Loucy (cell line): Measurements from ENCODE around the gene DNMBP.

Experiments used
- H2AFZ ChIP-seq: fragments of 200-600 bp; sonication (generic); 2 replicates; pipeline ENCODE4 v1.6.0; 2016; ENCODE audit warnings: antibody characterized with exemption, mild to moderate bottlenecking, low read length, moderate library complexity
- H3F3A ChIP-seq: fragments of 200-600 bp; 2 replicates; pipeline ENCODE4 v1.6.0; 2016; ENCODE audit warnings: antibody characterized with exemption, low read depth, mild to moderate bottlenecking
- H3K27me3 ChIP-seq: fragments of 200-600 bp; sonication (generic); 2 replicates; pipeline ENCODE4 v1.6.1; 2014; ENCODE audit warnings: low read length, mild to moderate bottlenecking; ENCODE audit not compliant: insufficient read depth, poor library complexity, severe bottlenecking
- H3K36me3 ChIP-seq: fragments of 200-600 bp; sonication (generic); 2 replicates; pipeline ENCODE4 v1.6.1; 2016; ENCODE audit warnings: low read length; ENCODE audit not compliant: insufficient read depth
- H3K4me1 ChIP-seq: fragments of 200-600 bp; sonication (generic); 2 replicates; pipeline ENCODE4 v1.5.1; 2014; ENCODE audit warnings: low read length, mild to moderate bottlenecking; ENCODE audit not compliant: insufficient read depth, poor library complexity, severe bottlenecking
- H3K4me2 ChIP-seq: fragments of 200-600 bp; sonication (generic); 2 replicates; pipeline ENCODE4 v1.6.0; 2014; ENCODE audit warnings: antibody characterized with exemption, low read length, low read depth, mild to moderate bottlenecking; ENCODE audit not compliant: poor library complexity, severe bottlenecking
- H3K4me3 ChIP-seq: fragments of 200-600 bp; sonication (generic); 2 replicates; pipeline ENCODE4 v1.5.1; 2014; ENCODE audit warnings: low read length, mild to moderate bottlenecking, mixed read lengths; ENCODE audit not compliant: poor library complexity, severe bottlenecking
- H3K79me2 ChIP-seq: fragments of 200-600 bp; sonication (generic); 2 replicates; pipeline ENCODE4 v1.6.1; 2014; ENCODE audit warnings: low read length; ENCODE audit not compliant: insufficient read depth
- H3K9ac ChIP-seq: fragments of 200-600 bp; sonication (generic); 2 replicates; pipeline ENCODE4 v1.6.0; 2014; ENCODE audit warnings: mild to moderate bottlenecking, low read depth, low read length, moderate library complexity; ENCODE audit not compliant: poor library complexity, severe bottlenecking
- H3K9me2 ChIP-seq: fragments of 200-600 bp; sonication (generic); replicated peaks from 2 replicates; pipeline ENCODE4 v1.6.1; 2016; ENCODE audit warnings: low read depth, low read length, mixed read lengths
- H3K9me3 ChIP-seq: fragments of 200-600 bp; sonication (generic); 2 replicates; pipeline ENCODE4 v1.6.1; 2014; ENCODE audit warnings: mild to moderate bottlenecking, antibody characterized with exemption, low read length, low read depth; ENCODE audit not compliant: insufficient read depth
- H4K20me1 ChIP-seq: fragments of 200-600 bp; sonication (generic); 2 replicates; pipeline ENCODE4 v1.6.0; 2014; ENCODE audit warnings: antibody characterized with exemption, low read length, mild to moderate bottlenecking; ENCODE audit not compliant: insufficient read depth, poor library complexity, severe bottlenecking
- EZH2phosphoT487 ChIP-seq: fragments of 200-600 bp; IDR thresholded peaks from 2 replicates; pipeline ENCODE4 v1.6.1; 2018; ENCODE audit warnings: antibody characterized with exemption, mild to moderate bottlenecking, moderate library complexity, borderline replicate concordance
- TF ChIP-seq, protein P1 (sequence below): fragments of 200-600 bp; sonication (generic); conservative IDR thresholded peaks from 2 replicates; pipeline ENCODE4 v1.5.1; 2014; ENCODE audit warnings: mild to moderate bottlenecking, antibody characterized with exemption, low read length

Gene DNMBP

DNA sequence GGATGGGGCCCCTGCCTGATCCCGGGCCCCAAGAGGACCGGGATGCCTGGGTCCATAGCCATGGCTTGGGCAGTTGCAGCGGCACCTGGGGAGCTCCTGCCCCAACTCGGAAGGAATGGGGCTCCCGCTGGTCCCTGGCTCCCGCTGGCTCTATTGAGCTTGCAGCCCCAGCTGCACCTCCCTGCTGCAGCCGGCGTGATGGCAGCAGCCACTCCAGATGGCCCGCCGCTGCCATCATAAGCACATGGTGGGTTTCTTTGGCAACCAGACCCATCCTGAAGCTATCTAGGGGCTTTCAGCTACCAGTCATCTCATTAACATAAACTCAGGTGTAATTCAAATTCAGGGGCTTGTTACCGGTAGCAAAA, 11.1 kb upstream of the DNMBP start:
- H3F3A ChIP-seq = no peaks in the 10 kb centered on the region
- H3K36me3 ChIP-seq = no peaks in the 10 kb centered on the region
- no peak for TF ChIP-seq EZH2phosphoT487
- TF ChIP-seq, protein P1, sequence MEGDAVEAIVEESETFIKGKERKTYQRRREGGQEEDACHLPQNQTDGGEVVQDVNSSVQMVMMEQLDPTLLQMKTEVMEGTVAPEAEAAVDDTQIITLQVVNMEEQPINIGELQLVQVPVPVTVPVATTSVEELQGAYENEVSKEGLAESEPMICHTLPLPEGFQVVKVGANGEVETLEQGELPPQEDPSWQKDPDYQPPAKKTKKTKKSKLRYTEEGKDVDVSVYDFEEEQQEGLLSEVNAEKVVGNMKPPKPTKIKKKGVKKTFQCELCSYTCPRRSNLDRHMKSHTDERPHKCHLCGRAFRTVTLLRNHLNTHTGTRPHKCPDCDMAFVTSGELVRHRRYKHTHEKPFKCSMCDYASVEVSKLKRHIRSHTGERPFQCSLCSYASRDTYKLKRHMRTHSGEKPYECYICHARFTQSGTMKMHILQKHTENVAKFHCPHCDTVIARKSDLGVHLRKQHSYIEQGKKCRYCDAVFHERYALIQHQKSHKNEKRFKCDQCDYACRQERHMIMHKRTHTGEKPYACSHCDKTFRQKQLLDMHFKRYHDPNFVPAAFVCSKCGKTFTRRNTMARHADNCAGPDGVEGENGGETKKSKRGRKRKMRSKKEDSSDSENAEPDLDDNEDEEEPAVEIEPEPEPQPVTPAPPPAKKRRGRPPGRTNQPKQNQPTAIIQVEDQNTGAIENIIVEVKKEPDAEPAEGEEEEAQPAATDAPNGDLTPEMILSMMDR = no peak
- no peaks in the 10 kb centered on the region for H3K9me2 ChIP-seq
- no peaks in the 10 kb centered on the region for H4K20me1 ChIP-seq
- H3K4me1 ChIP-seq = peaks cover 2% of the 10 kb centered on the region
- H3K9ac ChIP-seq = no peak overlapping the region
- H3K4me3 ChIP-seq = no peak overlapping the region
- peak overlapping the region; percentile 36 for H2AFZ ChIP-seq
- no peak overlapping the region for H3K4me2 ChIP-seq
- no peaks in the 10 kb centered on the region for H3K79me2 ChIP-seq
- H3K27me3 ChIP-seq = no peaks in the 10 kb centered on the region
- no peaks in the 10 kb centered on the region for H3K9me3 ChIP-seq

GRCh38 chr10:100020142-100020885, 10.6 kb upstream of the DNMBP start:
- Histone ChIP-seq H3K4me2 (no peak overlapping the region), H3K27me3 (no peaks in the 10 kb centered on the region), H3K9me3 (no peaks in the 10 kb centered on the region), H3K36me3 (no peaks in the 10 kb centered on the region), H3K4me3 (no peak overlapping the region), H3K9ac (no peak overlapping the region), H3K4me1 (peaks cover 2% of the 10 kb centered on the region), H4K20me1 (no peaks in the 10 kb centered on the region), H2AFZ (peak overlapping the region; percentile 36; the same call in 1 of the 2 replicates), H3K79me2 (no peaks in the 10 kb centered on the region), H3K9me2 (no peaks in the 10 kb centered on the region), H3F3A (no peaks in the 10 kb centered on the region)
- TF ChIP-seq, protein P1 = no peak
- TF ChIP-seq EZH2phosphoT487 = no peak

DNA sequence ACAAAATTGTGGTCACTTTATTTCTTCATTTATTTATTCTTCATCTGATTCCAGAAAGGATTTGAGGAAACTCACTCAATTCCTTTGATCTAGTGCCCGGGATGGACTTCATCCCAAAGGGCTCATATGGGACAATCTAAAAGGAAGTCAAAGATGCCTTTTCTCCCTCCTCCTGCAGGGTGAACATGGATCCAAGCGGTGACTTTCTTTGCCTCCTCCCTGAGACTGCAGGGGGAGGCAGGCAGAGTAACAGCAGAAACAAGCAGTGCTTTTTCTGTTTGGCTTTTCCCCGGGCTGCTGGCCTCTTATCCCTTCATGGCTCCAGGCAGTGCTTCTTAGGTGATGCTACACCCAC, 10.0 kb upstream of the DNMBP start:
- no peaks in the 10 kb centered on the region for H3K9me3 ChIP-seq
- H3K79me2 ChIP-seq = no peaks in the 10 kb centered on the region
- 0 out of 2 replicates have a peak overlapping the region, but pooled peaks have one; percentile 36 for H2AFZ ChIP-seq
- H3K4me1 ChIP-seq = peaks cover 2% of the 10 kb centered on the region
- no peaks in the 10 kb centered on the region for H3K36me3 ChIP-seq
- TF ChIP-seq, protein P1 = no peak
- no peak for TF ChIP-seq EZH2phosphoT487
- H3K4me2 ChIP-seq = no peak overlapping the region
- H3K27me3 ChIP-seq = no peaks in the 10 kb centered on the region
- H3K4me3 ChIP-seq = no peak overlapping the region
- H3K9me2 ChIP-seq = no peaks in the 10 kb centered on the region
- H3F3A ChIP-seq = no peaks in the 10 kb centered on the region
- H4K20me1 ChIP-seq = no peaks in the 10 kb centered on the region
- H3K9ac ChIP-seq = no peak overlapping the region
